Measurements from ENCODE around the gene BRINP2.

Gene BRINP2

GRCh38 chr1:177171536-177172123 is 872 bp downstream of the BRINP2 start:
- DNase-seq: no peak

GRCh38 chr1:177172272-177172671 is 1.5 kb downstream of the BRINP2 start:
- DNase-seq: no peak

GRCh38 chr1:177172866-177173265 is 2.1 kb downstream of the BRINP2 start:
- DNase-seq: no peak

GRCh38 chr1:177173976-177174375 is 3.2 kb downstream of the BRINP2 start:
- no peak for DNase-seq

GRCh38 chr1:177174921-177175634 is 4.3 kb downstream of the BRINP2 start:
- DNase-seq: no peak

- DNase-seq: no peak
These were observed 10.5 kb downstream of the BRINP2 start for GRCh38 chr1:177181280-177181630.

GRCh38 chr1:177181631-177182291 is 11.0 kb downstream of the BRINP2 start:
- DNase-seq: peak; percentile 77

GRCh38 chr1:177183836-177184235 is 13.1 kb downstream of the BRINP2 start:
- DNase-seq: no peak

GRCh38 chr1:177185209-177185608 is 14.5 kb downstream of the BRINP2 start:
- peak; percentile 31 for DNase-seq

GRCh38 chr1:177186639-177187038 is 15.9 kb downstream of the BRINP2 start:
- no peak for DNase-seq

- DNase-seq: no peak
These were observed 19.7 kb downstream of the BRINP2 start for GRCh38 chr1:177190308-177190970.

- DNase-seq: no peak
These were observed 27.5 kb downstream of the BRINP2 start for GRCh38 chr1:177198243-177198642.

GRCh38 chr1:177200290-177200689 is 29.5 kb downstream of the BRINP2 start:
- DNase-seq: no peak

- no peak for DNase-seq
These were observed 36.1 kb downstream of the BRINP2 start for GRCh38 chr1:177206831-177207355.

- DNase-seq: no peak
These were observed 38.2 kb downstream of the BRINP2 start for GRCh38 chr1:177208920-177209319.

- no peak for DNase-seq
These were observed 38.6 kb downstream of the BRINP2 start for GRCh38 chr1:177209357-177209756.

GRCh38 chr1:177210071-177210470 is 39.3 kb downstream of the BRINP2 start:
- no peak for DNase-seq

GRCh38 chr1:177211231-177211630 is 40.5 kb downstream of the BRINP2 start:
- no peak for DNase-seq

GRCh38 chr1:177216587-177217202 is 45.9 kb downstream of the BRINP2 start:
- DNase-seq: no peak

GRCh38 chr1:177219554-177220458 is 49.0 kb downstream of the BRINP2 start:
- DNase-seq: no peak

GRCh38 chr1:177223359-177223758 is 52.6 kb downstream of the BRINP2 start:
- DNase-seq: no peak

Data from OCI-M1 (cell line).